ENCODE data around the gene PDE6C. TPM values are rescaled to one million over a fixed set of nuclear protein-coding genes. Genes with fewer than 3 reads are reported as not detected.
A peak's percentile ranks its signal among the peaks of the same experiment; 100 is the strongest.

Gene PDE6C
- total and polyA plus RNA-seq, 8 donors, result not detected

GRCh38 chr10:93715345-93715744 lies 103.0 kb downstream of the PDE6C start:
- intact Hi-C loops (cut with DNase I; ENCODE audit: low total_unique reads), result no loop called here

More at GRCh38 chr10:93715345-93715744, 103.0 kb downstream of the PDE6C start:
- Histone ChIP-seq H3K36me3 (no peaks in the 10 kb centered on the region), H3K9me3 (no peaks in the 10 kb centered on the region), H3K27me3 (peaks cover 0 to 7% (median 0%) of the 10 kb centered on the region in 3 donors), H3K4me3 (no peak overlapping the region), H3K27ac (no peak overlapping the region), H3K4me1 (no peaks in the 10 kb centered on the region)
- TF ChIP-seq CTCF (IDR thresholded peaks at IDR 0.05) (no peak), POLR2AphosphoS5 (IDR thresholded peaks at IDR 0.05) (no peak), POLR2A (IDR thresholded peaks at IDR 0.05) (no peak), EP300 (IDR thresholded peaks at IDR 0.05) (no peak)
- WGBS, 5 donors, result 70 to 90% (median 80%) methylated on average over 5 of the region's 5 CpGs
- peak in 1 of 2 donors; percentile 7 for DNase-seq

Other genes with a start within 250 kb of the PDE6C start
- gene MYOF, start 130.2 kb upstream of the PDE6C start, total RNA-seq, result 100 to 1,000 TPM in 1 of 5 donors, 10 to 100 TPM in 4; 29.5 to 111 (median 72.7) TPM
- gene MYOF, start 130.2 kb upstream of the PDE6C start, polyA plus RNA-seq, result 10 to 100 TPM in 2 of 3 donors, 1 to 10 TPM in 1; 5.0 to 24.2 (median 13.7) TPM
- 1 to 10 TPM in 2 of 5 donors, under 1 TPM in 2, not detected in 1; 0.58 to 6.6 (median 1.1) TPM for gene CEP55, start 115.9 kb upstream of the PDE6C start, total RNA-seq
- gene CEP55, start 115.9 kb upstream of the PDE6C start, polyA plus RNA-seq, result 1 to 10 TPM; 3.1 to 7.2 (median 5.2) TPM
- gene FFAR4, start 45.9 kb upstream of the PDE6C start, total RNA-seq, result 1 to 10 TPM in 2 of 5 donors, under 1 TPM in 1, not detected in 2; 0.18 to 2.0 (median 1.7) TPM
- gene FFAR4, start 45.9 kb upstream of the PDE6C start, polyA plus RNA-seq, result under 1 TPM in 1 of 3 donors, not detected in 2; 0.08 TPM
- gene RBP4, start 11.3 kb upstream of the PDE6C start, total RNA-seq, result under 1 TPM in 3 of 5 donors, not detected in 2; 0.58 to 0.92 (median 0.72) TPM
- gene RBP4, start 11.3 kb upstream of the PDE6C start, polyA plus RNA-seq, result 10 to 100 TPM in 1 of 3 donors, 1 to 10 TPM in 2; 1.2 to 20.5 (median 6.2) TPM
- 10 to 100 TPM in 2 of 5 donors, 1 to 10 TPM in 3; 1.2 to 42.0 (median 5.3) TPM for gene FRA10AC1, start 90.1 kb downstream of the PDE6C start, total RNA-seq
- gene FRA10AC1, start 90.1 kb downstream of the PDE6C start, polyA plus RNA-seq, result 10 to 100 TPM in 1 of 3 donors, 1 to 10 TPM in 2; 6.0 to 10.7 (median 9.5) TPM
- gene LGI1, start 145.4 kb downstream of the PDE6C start, total RNA-seq, result 1 to 10 TPM in 3 of 5 donors, not detected in 2; 1.4 to 7.2 (median 2.2) TPM
- 1 to 10 TPM in 1 of 3 donors, under 1 TPM in 2; 0.12 to 1.8 (median 0.63) TPM for gene LGI1, start 145.4 kb downstream of the PDE6C start, polyA plus RNA-seq